T-cell (primary cell): ENCODE measurements around the gene CEP350. TPM values are rescaled to one million over a fixed set of nuclear protein-coding genes. Genes with fewer than 3 reads are reported as not detected.

Experiments used
- ATAC-seq, 4 experiments: fragments of 200-7000 bp in 3 of 4; fragments of 150-1000 bp in 1 of 4; cut with Tn5 transposase; replicated peaks in 1 of 4; 1 replicate in 3 of 4; 2 replicates in 1 of 4; pipeline ENCODE4 v1.10.0; 2021; ENCODE audit warnings: moderate library complexity in 3 of 4, mild to moderate bottlenecking in 2 of 4, moderate number of reproducible peaks in 1 of 4
- CTCF ChIA-PET, 2 donors: fragments of 300-600 bp; sonication (Branson Sonifier 250); formaldehyde crosslinking; loops; one replicate each; lab custom pipeline; 2022; ENCODE audit warnings: antibody characterized with exemption in 2 of 2; lab: Charles Lee
- POLR2A ChIA-PET, 2 donors: fragments of 300-600 bp; sonication (Branson Sonifier 250); formaldehyde crosslinking; loops; one replicate each; lab custom pipeline; 2022; ENCODE audit warnings: antibody characterized with exemption in 2 of 2; lab: Charles Lee
- DNase-seq, 35 experiments: peaks; one replicate each; pipeline versions ENCODE4 v3.0.0 to v3.0.0-alpha.2; 2013 to 2023
- H3K27ac ChIP-seq: one replicate; pipeline ENCODE4 v1.5.1; 2013; ENCODE audit warnings: low read length
- H3K27me3 ChIP-seq, 2 experiments: replicated peaks in 1 of 2; 1 replicate in 1 of 2; 2 replicates in 1 of 2; pipeline versions ENCODE4 v1.6.1 to v1.7.0; 2013; ENCODE audit warnings: low read length in 1 of 2, mixed read lengths in 1 of 2; ENCODE audit not compliant: control insufficient read depth in 2 of 2, insufficient read depth in 2 of 2; ENCODE audit errors: extremely low read depth in 1 of 2
- H3K36me3 ChIP-seq, 2 donors: 1 replicate in 1 of 2; 2 replicates in 1 of 2; pipeline versions ENCODE4 v1.6.1 to v1.7.0; 2013; ENCODE audit warnings: low read length in 1 of 2; ENCODE audit not compliant: control insufficient read depth in 2 of 2, insufficient read depth in 1 of 2; ENCODE audit errors: extremely low read depth in 1 of 2
- H3K4me1 ChIP-seq, 2 experiments: 1 replicate in 1 of 2; 2 replicates in 1 of 2; pipeline versions ENCODE4 v1.6.1 to v1.7.0; 2013; ENCODE audit warnings: low read length in 2 of 2, mixed read lengths in 1 of 2; ENCODE audit not compliant: insufficient read depth in 2 of 2, control insufficient read depth in 1 of 2; ENCODE audit errors: extremely low read depth in 1 of 2
- H3K4me3 ChIP-seq, 2 donors: 1 replicate in 1 of 2; 2 replicates in 1 of 2; pipeline versions ENCODE4 v1.5.1 to v1.7.0; 2013; ENCODE audit warnings: mild to moderate bottlenecking in 2 of 2, low read length in 1 of 2, moderate library complexity in 1 of 2; ENCODE audit not compliant: control insufficient read depth in 1 of 2; ENCODE audit errors: extremely low read depth in 1 of 2
- H3K9me3 ChIP-seq: 2 replicates; pipeline ENCODE4 v1.7.0; 2013
- H3K27ac Mint-ChIP-seq, 2 donors: one replicate each; pipeline ENCODE4 v1.8.0; 2020 to 2021; ENCODE audit warnings: mild to moderate bottlenecking in 2 of 2, mixed read lengths in 2 of 2
- H3K27me3 Mint-ChIP-seq, 2 donors: one replicate each; pipeline ENCODE4 v1.8.0; 2021 to 2022; ENCODE audit warnings: mixed read lengths in 2 of 2
- H3K36me3 Mint-ChIP-seq: one replicate; pipeline ENCODE4 v1.8.0; 2021; ENCODE audit warnings: mixed read lengths
- H3K4me1 Mint-ChIP-seq, 3 donors: one replicate each; pipeline ENCODE4 v1.8.0; 2020 to 2022; ENCODE audit warnings: mixed read lengths in 3 of 3, mild to moderate bottlenecking in 1 of 3
- H3K4me3 Mint-ChIP-seq, 3 donors: one replicate each; pipeline ENCODE4 v1.8.0; 2020 to 2022; ENCODE audit warnings: mild to moderate bottlenecking in 3 of 3, mixed read lengths in 3 of 3, moderate library complexity in 3 of 3
- H3K9me3 Mint-ChIP-seq, 3 donors: one replicate each; pipeline ENCODE4 v1.8.0; 2020 to 2022; ENCODE audit warnings: mixed read lengths in 3 of 3
- WGBS: methylation state at CpG from one replicate; pipeline ENCODE4 v1.1.5; 2013; ENCODE audit warnings: missing lambda C conversion rate; ENCODE audit not compliant: insufficient coverage; 5-methylcytosine and 5-hydroxymethylcytosine counted together
- total RNA-seq, 35 experiments: library from RNA in 6 of 35; stranded (reverse) in 6 of 35; fragments of 120-200 nt in 1 of 35; gene quantifications; one replicate each; pipeline versions ENCODE4 v1.2.1 to v1.2.4 and lab custom pipeline; 2013 to 2026

Gene CEP350
- total RNA-seq, 5 donors from 2014 or later (not counting 1 experiment from before 2014, with no cell fraction given) = 62.1 to 81.3 (median 72.3) TPM

GRCh38 chr1:180026556-180026955 is 71.9 kb downstream of the CEP350 start:
- Mint-ChIP-seq H3K4me3 (no peak overlapping the region), H3K36me3 (peaks cover 40% of the 10 kb centered on the region), H3K27me3 (no peaks in the 10 kb centered on the region), H3K9me3 (no peaks in the 10 kb centered on the region), H3K4me1 (peaks cover under 1 to 3% (median 2%) of the 10 kb centered on the region in 3 donors), H3K27ac (no peak overlapping the region)
- CTCF ChIA-PET = no interaction called here
- Histone ChIP-seq H3K9me3 (no peaks in the 10 kb centered on the region), H3K27me3 (no peaks in the 10 kb centered on the region), H3K36me3 (peaks cover 0 to 63% of the 10 kb centered on the region in 2 donors), H3K27ac (no peak overlapping the region), H3K4me3 (no peak overlapping the region), H3K4me1 (no peaks in the 10 kb centered on the region)
- DNase-seq (no peak), ATAC-seq (no peak)
- POLR2A ChIA-PET = interaction anchor here in 1 of 2 donors (0.7 kb wide), 1 partner anchor 36 kb away, joined by 3 read pairs; no protein-coding TSS in a partner anchor
- no CpG with 5 or more reads among the region's 3 CpGs for WGBS

DNA sequence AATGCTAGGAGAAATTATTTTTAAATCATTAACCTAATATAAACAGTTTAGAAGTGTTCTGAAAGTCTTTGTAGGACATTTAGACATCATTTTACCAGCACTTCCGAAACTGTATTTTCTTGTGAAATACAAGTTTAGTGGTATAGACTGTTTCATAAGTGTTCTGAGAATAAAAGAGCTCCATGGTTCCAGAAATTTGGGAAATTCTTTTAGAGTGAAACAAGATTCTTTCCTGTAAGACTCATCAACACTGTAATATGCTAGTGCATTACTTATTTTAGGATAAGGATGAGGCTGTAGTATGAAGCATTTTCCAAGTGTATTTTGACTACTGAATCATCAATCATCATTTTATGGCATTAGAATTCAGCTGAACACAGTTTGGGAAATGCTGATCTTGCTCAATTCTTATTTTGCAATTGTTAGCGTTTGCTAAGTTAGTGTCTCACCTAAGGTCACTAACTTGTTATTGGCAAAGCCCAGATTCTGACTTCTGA is 73.4 kb downstream of the CEP350 start:
- H3K4me1 Mint-ChIP-seq = peaks cover 2 to 11% (median 3%) of the 10 kb centered on the region in 3 donors
- no peaks in the 10 kb centered on the region for H3K4me1 ChIP-seq
- CTCF ChIA-PET = interaction anchor here in 1 of 2 donors (0.7 kb wide), 1 partner anchor 325 kb away, joined by 3 read pairs; no protein-coding TSS in a partner anchor
- no peaks in the 10 kb centered on the region for H3K9me3 ChIP-seq
- H3K36me3 ChIP-seq = peaks cover 0 to 61% of the 10 kb centered on the region in 2 donors
- no peaks in the 10 kb centered on the region for H3K27me3 ChIP-seq
- H3K4me3 Mint-ChIP-seq = no peak overlapping the region
- WGBS = 100% methylated on average over 1 of the region's 2 CpGs
- no peaks in the 10 kb centered on the region for H3K9me3 Mint-ChIP-seq
- no peak overlapping the region for H3K27ac ChIP-seq
- H3K36me3 Mint-ChIP-seq = peaks cover 36% of the 10 kb centered on the region
- ATAC-seq (no peak), DNase-seq (no peak)
- POLR2A ChIA-PET = interaction anchor here in 1 of 2 donors (0.7 kb wide), 1 partner anchor 50 kb away, joined by 3 read pairs; no protein-coding TSS in a partner anchor
- H3K27ac Mint-ChIP-seq = no peak overlapping the region
- H3K4me3 ChIP-seq = no peak overlapping the region
- no peaks in the 10 kb centered on the region for H3K27me3 Mint-ChIP-seq

GRCh38 chr1:180028864-180029263 is 74.3 kb downstream of the CEP350 start:
- Histone ChIP-seq H3K4me1 (no peaks in the 10 kb centered on the region), H3K27ac (no peak overlapping the region), H3K36me3 (peaks cover 0 to 59% of the 10 kb centered on the region in 2 donors), H3K9me3 (no peaks in the 10 kb centered on the region), H3K4me3 (no peak overlapping the region), H3K27me3 (no peaks in the 10 kb centered on the region)
- Mint-ChIP-seq H3K36me3 (peaks cover 36% of the 10 kb centered on the region), H3K9me3 (no peaks in the 10 kb centered on the region), H3K27me3 (no peaks in the 10 kb centered on the region), H3K27ac (no peak overlapping the region), H3K4me1 (peaks cover 2 to 11% (median 3%) of the 10 kb centered on the region in 3 donors), H3K4me3 (no peak overlapping the region)
- ATAC-seq (no peak), DNase-seq (no peak)
- ChIA-PET POLR2A (no interaction called here), CTCF (interaction anchor here in 1 of 2 donors (1.1 kb wide), 1 partner anchor 164 kb away, joined by 3 read pairs; no protein-coding TSS in a partner anchor)
- WGBS = no CpG with 5 or more reads among the region's 1 CpG

DNA sequence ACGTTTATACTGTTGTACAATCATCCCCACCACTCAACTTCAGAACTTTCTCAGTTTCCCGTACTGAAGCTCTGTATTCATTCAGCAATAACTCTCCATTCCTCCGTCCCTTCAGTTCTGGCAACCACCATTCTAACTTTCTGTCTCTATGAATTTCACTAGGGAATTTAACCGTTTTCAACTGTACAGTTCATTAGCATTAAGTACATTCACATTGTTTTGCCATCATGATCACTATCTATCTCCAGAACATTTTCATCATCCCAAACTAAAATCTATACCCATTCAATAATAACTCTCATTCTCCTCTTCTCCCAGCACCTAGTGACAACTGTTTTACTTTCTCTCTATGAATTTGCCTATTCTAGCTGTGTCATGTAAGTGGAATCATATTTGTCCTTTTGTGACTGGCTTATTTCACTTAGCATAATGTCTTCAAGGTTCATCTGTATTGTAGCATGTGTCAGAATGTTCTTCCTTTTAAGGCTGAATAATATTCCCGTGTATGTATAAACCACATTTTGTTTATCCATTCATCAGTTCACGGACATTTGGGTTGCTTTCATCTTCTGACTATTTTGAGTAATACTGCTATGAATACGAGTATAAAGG is 75.0 kb downstream of the CEP350 start:
- ChIA-PET POLR2A (no interaction called here), CTCF (interaction anchor here in 1 of 2 donors (0.6 to 1.1 kb wide), 2 partner anchors 21 to 165 kb away, joined by 3 read pairs; no protein-coding TSS in a partner anchor)
- WGBS = 80% methylated on average over 4 of the region's 7 CpGs
- no peak overlapping the region for H3K4me3 Mint-ChIP-seq
- H3K27ac Mint-ChIP-seq = peak overlapping the region in 1 of 2 donors; percentile 4
- DNase-seq (no peak), ATAC-seq (no peak)
- no peaks in the 10 kb centered on the region for H3K4me1 ChIP-seq
- no peaks in the 10 kb centered on the region for H3K9me3 ChIP-seq
- H3K27me3 ChIP-seq = no peaks in the 10 kb centered on the region
- peaks cover 2 to 11% (median 3%) of the 10 kb centered on the region in 3 donors for H3K4me1 Mint-ChIP-seq
- H3K9me3 Mint-ChIP-seq = no peaks in the 10 kb centered on the region
- no peak overlapping the region for H3K27ac ChIP-seq
- H3K36me3 ChIP-seq = peaks cover 0 to 62% of the 10 kb centered on the region in 2 donors
- peaks cover 41% of the 10 kb centered on the region for H3K36me3 Mint-ChIP-seq
- H3K27me3 Mint-ChIP-seq = no peaks in the 10 kb centered on the region
- H3K4me3 ChIP-seq = no peak overlapping the region

DNA sequence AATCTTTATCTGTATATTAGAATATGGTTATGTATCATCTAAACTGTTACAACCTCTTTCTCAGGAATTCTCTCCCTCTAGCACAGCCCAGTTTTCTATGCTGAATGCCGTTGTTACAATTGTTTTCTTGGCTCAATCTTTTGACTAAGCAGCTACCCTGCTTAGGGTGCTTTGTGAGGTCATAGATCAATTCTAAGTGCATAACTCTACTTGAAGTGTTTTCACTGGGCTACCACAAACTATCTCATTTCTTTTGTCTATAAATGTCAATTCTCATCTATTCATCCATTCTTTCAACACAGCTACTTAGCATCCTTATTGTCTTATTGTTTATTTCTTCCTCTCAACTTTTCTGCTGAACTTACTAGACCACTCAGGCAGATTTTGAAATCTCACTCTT is 77.1 kb downstream of the CEP350 start:
- Mint-ChIP-seq H3K4me3 (no peak overlapping the region), H3K4me1 (peaks cover 2 to 16% (median 3%) of the 10 kb centered on the region in 3 donors), H3K27me3 (no peaks in the 10 kb centered on the region), H3K9me3 (no peaks in the 10 kb centered on the region), H3K36me3 (peaks cover 42% of the 10 kb centered on the region), H3K27ac (no peak overlapping the region)
- no peak overlapping the region for H3K27ac ChIP-seq
- no peak for DNase-seq
- no peaks in the 10 kb centered on the region for H3K27me3 ChIP-seq
- no peaks in the 10 kb centered on the region for H3K4me1 ChIP-seq
- ChIA-PET POLR2A (interaction anchor here in 1 of 2 donors (0.5 to 0.6 kb wide), 2 partner anchors 15 to 17 kb away, joined by 3 read pairs; no protein-coding TSS in a partner anchor), CTCF (interaction anchor here in 1 of 2 donors (1.3 kb wide), 1 partner anchor 164 kb away, joined by 3 read pairs; no protein-coding TSS in a partner anchor)
- no peak overlapping the region for H3K4me3 ChIP-seq
- no CpG with 5 or more reads among the region's 1 CpG for WGBS
- no peak for ATAC-seq
- H3K9me3 ChIP-seq = no peaks in the 10 kb centered on the region
- peaks cover under 1 to 65% of the 10 kb centered on the region in 2 donors for H3K36me3 ChIP-seq

GRCh38 chr1:180033390-180033789 is 78.8 kb downstream of the CEP350 start:
- Histone ChIP-seq H3K27me3 (no peaks in the 10 kb centered on the region), H3K36me3 (peaks cover 6 to 63% of the 10 kb centered on the region in 2 donors), H3K4me1 (no peaks in the 10 kb centered on the region), H3K27ac (no peak overlapping the region), H3K4me3 (no peak overlapping the region), H3K9me3 (no peaks in the 10 kb centered on the region)
- Mint-ChIP-seq H3K27ac (no peak overlapping the region), H3K4me3 (no peak overlapping the region), H3K36me3 (peaks cover 55% of the 10 kb centered on the region), H3K27me3 (no peaks in the 10 kb centered on the region), H3K4me1 (peaks cover 0 to 16% (median 3%) of the 10 kb centered on the region in 3 donors), H3K9me3 (no peaks in the 10 kb centered on the region)
- DNase-seq (no peak), ATAC-seq (no peak)
- ChIA-PET POLR2A (interaction anchor here in 1 of 2 donors (0.6 kb wide), 1 partner anchor 121 kb away, joined by 3 read pairs; the partner anchor contains the start of gene QSOX1), CTCF (interaction anchor here in 1 of 2 donors (0.7 kb wide), 1 partner anchor 218 kb away, joined by 3 read pairs; no protein-coding TSS in a partner anchor)
- no CpG with 5 or more reads among the region's 1 CpG for WGBS
